ENCODE data around the gene PRICKLE2.

The PRICKLE2 gene

GRCh38 chr3:64213962-64214379 is 11.3 kb downstream of the PRICKLE2 start:
- no peaks in the 10 kb centered on the region for H3K36me3 ChIP-seq (replicated peaks; ENCODE audit: insufficient read depth, low read length)
- no peaks in the 10 kb centered on the region for H3K9me2 ChIP-seq (replicated peaks; ENCODE audit: insufficient read depth, low read length)
- no peak for TF ChIP-seq CTCF (IDR thresholded peaks at IDR 0.05; ENCODE audit: low read length)
- no peak for TF ChIP-seq EZH2 (optimal IDR thresholded peaks at IDR 0.05; ENCODE audit: low read depth, low read length)
- no peak for TF ChIP-seq EZH2phosphoT487 (IDR thresholded peaks at IDR 0.05; ENCODE audit: low read length)
- H3K27ac ChIP-seq (ENCODE audit: low read length), result no peak overlapping the region
- peaks cover 8% of the 10 kb centered on the region for H3K4me1 ChIP-seq (ENCODE audit: low read length)
- no peak overlapping the region for H3K4me3 ChIP-seq (ENCODE audit: low read length)
- H3K4me2 ChIP-seq (ENCODE audit: low read depth, low read length), result no peak overlapping the region
- H2AFZ ChIP-seq (ENCODE audit: low read length), result no peak overlapping the region
- no peak overlapping the region for H3K9ac ChIP-seq (ENCODE audit: low read length)
- no peak for DNase-seq
- H3K27me3 ChIP-seq (replicated peaks; ENCODE audit: insufficient read depth, low read length), result no peaks in the 10 kb centered on the region
- H4K20me1 ChIP-seq (ENCODE audit: insufficient read depth, low read length), result no peaks in the 10 kb centered on the region
- H3K79me2 ChIP-seq (ENCODE audit: low read length), result peaks cover 52% of the 10 kb centered on the region
- no peaks in the 10 kb centered on the region for H3K9me3 ChIP-seq (replicated peaks; ENCODE audit: insufficient read depth, low read length)
- no peaks in the 10 kb centered on the region for H3F3A ChIP-seq (ENCODE audit: insufficient read depth, low read length)

GRCh38 chr3:64213224-64213878 is 11.9 kb downstream of the PRICKLE2 start:
- Histone ChIP-seq H3K9ac (ENCODE audit: low read length) (no peak overlapping the region), H3K4me1 (ENCODE audit: low read length) (peaks cover 7% of the 10 kb centered on the region), H3K27me3 (replicated peaks; ENCODE audit: insufficient read depth, low read length) (no peaks in the 10 kb centered on the region), H3K9me3 (replicated peaks; ENCODE audit: insufficient read depth, low read length) (no peaks in the 10 kb centered on the region), H2AFZ (ENCODE audit: low read length) (no peak overlapping the region), H3K9me2 (replicated peaks; ENCODE audit: insufficient read depth, low read length) (no peaks in the 10 kb centered on the region), H3K36me3 (replicated peaks; ENCODE audit: insufficient read depth, low read length) (no peaks in the 10 kb centered on the region), H3K27ac (ENCODE audit: low read length) (no peak overlapping the region), H3K79me2 (ENCODE audit: low read length) (peaks cover 48% of the 10 kb centered on the region), H3K4me2 (ENCODE audit: low read depth, low read length) (no peak overlapping the region), H3K4me3 (ENCODE audit: low read length) (no peak overlapping the region), H3F3A (ENCODE audit: insufficient read depth, low read length) (no peaks in the 10 kb centered on the region), H4K20me1 (ENCODE audit: insufficient read depth, low read length) (no peaks in the 10 kb centered on the region)
- DNase-seq, result no peak
- TF ChIP-seq EZH2 (optimal IDR thresholded peaks at IDR 0.05; ENCODE audit: low read depth, low read length), result no peak
- no peak for TF ChIP-seq CTCF (IDR thresholded peaks at IDR 0.05; ENCODE audit: low read length)
- TF ChIP-seq EZH2phosphoT487 (IDR thresholded peaks at IDR 0.05; ENCODE audit: low read length), result no peak

- Histone ChIP-seq H3K79me2 (ENCODE audit: low read length) (peaks cover 28% of the 10 kb centered on the region), H3K4me2 (ENCODE audit: low read depth, low read length) (no peak overlapping the region), H3K27ac (ENCODE audit: low read length) (no peak overlapping the region), H3K36me3 (replicated peaks; ENCODE audit: insufficient read depth, low read length) (no peaks in the 10 kb centered on the region), H3F3A (ENCODE audit: insufficient read depth, low read length) (no peaks in the 10 kb centered on the region), H2AFZ (ENCODE audit: low read length) (no peak overlapping the region), H3K4me1 (ENCODE audit: low read length) (no peaks in the 10 kb centered on the region; the same call in 1 of the 2 replicates), H3K27me3 (replicated peaks; ENCODE audit: insufficient read depth, low read length) (no peaks in the 10 kb centered on the region), H3K4me3 (ENCODE audit: low read length) (no peak overlapping the region), H3K9ac (ENCODE audit: low read length) (no peak overlapping the region), H3K9me2 (replicated peaks; ENCODE audit: insufficient read depth, low read length) (no peaks in the 10 kb centered on the region), H3K9me3 (replicated peaks; ENCODE audit: insufficient read depth, low read length) (no peaks in the 10 kb centered on the region), H4K20me1 (ENCODE audit: insufficient read depth, low read length) (no peaks in the 10 kb centered on the region)
- no peak for TF ChIP-seq CTCF (IDR thresholded peaks at IDR 0.05; ENCODE audit: low read length)
- TF ChIP-seq EZH2phosphoT487 (IDR thresholded peaks at IDR 0.05; ENCODE audit: low read length), result no peak
- TF ChIP-seq EZH2 (optimal IDR thresholded peaks at IDR 0.05; ENCODE audit: low read depth, low read length), result no peak
- DNase-seq, result no peak
Measured at GRCh38 chr3:64209866-64210621, 15.2 kb downstream of the PRICKLE2 start.

Measured in MM.1S (cell line).